HepG2 (cell line): Measurements from ENCODE around the gene MAP10.

Experiments used
- PLRG1 ChIP-seq: fragments of 450-650 bp; conservative IDR thresholded peaks from 2 replicates; pipeline ENCODE4 v1.6.1; 2016
- POLR2AphosphoS5 ChIP-seq: IDR thresholded peaks from 2 replicates; pipeline ENCODE4 v1.6.1; 2012; ENCODE audit warnings: low read depth, low read length
- PTBP1 ChIP-seq: fragments of 200-400 bp; formaldehyde crosslinking; IDR thresholded peaks from 2 replicates; pipeline ENCODE4 v1.6.1; 2018; ENCODE audit warnings: low read length, low read depth; ENCODE audit not compliant: poor library complexity, severe bottlenecking
- ZNF121 ChIP-seq: sonication (generic); formaldehyde crosslinking; IDR thresholded peaks from 2 replicates; pipeline ENCODE4 v1.5.0; 2020; ENCODE audit warnings: mild to moderate bottlenecking, missing genetic modification reagents
- TF ChIP-seq, protein P1 (sequence below): sonication (generic); formaldehyde crosslinking; IDR thresholded peaks from 2 replicates; pipeline ENCODE4 v1.8.0; 2022; ENCODE audit warnings: mild to moderate bottlenecking, missing genetic modification reagents, moderate library complexity
- TF ChIP-seq, protein P2 (sequence below): sonication (generic); formaldehyde crosslinking; IDR thresholded peaks from 2 replicates; pipeline ENCODE4 v1.4.0; 2020; ENCODE audit warnings: low read depth, mild to moderate bottlenecking, missing genetic modification reagents
- TF ChIP-seq, protein P3 (sequence below): sonication (generic); formaldehyde crosslinking; IDR thresholded peaks from 2 replicates; pipeline ENCODE4 v1.5.0; 2020; ENCODE audit warnings: mild to moderate bottlenecking, missing genetic modification reagents, moderate library complexity
- TF ChIP-seq, protein P4 (sequence below): sonication (generic); formaldehyde crosslinking; IDR thresholded peaks from 2 replicates; pipeline ENCODE4 v1.4.0; 2020; ENCODE audit warnings: missing genetic modification reagents, borderline replicate concordance
- TF ChIP-seq, protein P5 (sequence below): sonication (generic); formaldehyde crosslinking; IDR thresholded peaks from 2 replicates; pipeline ENCODE4 v1.4.0; 2020; ENCODE audit warnings: missing genetic modification reagents

DNA sequence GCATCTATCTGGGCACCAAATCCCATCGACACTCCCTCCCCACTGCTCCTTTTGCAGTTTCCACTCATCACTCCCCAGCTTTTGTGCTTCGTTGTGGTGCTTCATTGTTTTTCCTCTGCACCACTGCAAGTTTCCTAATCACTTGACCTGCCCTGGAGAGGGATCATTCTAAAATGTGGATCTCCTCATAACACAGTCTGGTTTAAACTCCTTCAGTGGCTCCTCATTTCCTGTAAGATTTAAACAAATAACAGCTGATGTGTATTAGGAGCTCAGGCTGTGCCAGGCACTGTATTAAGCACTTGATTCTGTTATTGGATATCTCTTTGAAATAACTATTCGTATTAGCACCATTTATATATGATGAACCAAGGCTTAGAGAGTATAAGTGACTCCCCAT is 51.3 kb downstream of the MAP10 start:
- TF ChIP-seq PLRG1, result no peak
- TF ChIP-seq, protein P1, sequence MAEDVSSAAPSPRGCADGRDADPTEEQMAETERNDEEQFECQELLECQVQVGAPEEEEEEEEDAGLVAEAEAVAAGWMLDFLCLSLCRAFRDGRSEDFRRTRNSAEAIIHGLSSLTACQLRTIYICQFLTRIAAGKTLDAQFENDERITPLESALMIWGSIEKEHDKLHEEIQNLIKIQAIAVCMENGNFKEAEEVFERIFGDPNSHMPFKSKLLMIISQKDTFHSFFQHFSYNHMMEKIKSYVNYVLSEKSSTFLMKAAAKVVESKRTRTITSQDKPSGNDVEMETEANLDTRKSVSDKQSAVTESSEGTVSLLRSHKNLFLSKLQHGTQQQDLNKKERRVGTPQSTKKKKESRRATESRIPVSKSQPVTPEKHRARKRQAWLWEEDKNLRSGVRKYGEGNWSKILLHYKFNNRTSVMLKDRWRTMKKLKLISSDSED (CRISPR knock-in tag), result no peak
- no peak for TF ChIP-seq ZNF121 (CRISPR knock-in tag)
- TF ChIP-seq POLR2AphosphoS5, result no peak
- TF ChIP-seq, protein P2, sequence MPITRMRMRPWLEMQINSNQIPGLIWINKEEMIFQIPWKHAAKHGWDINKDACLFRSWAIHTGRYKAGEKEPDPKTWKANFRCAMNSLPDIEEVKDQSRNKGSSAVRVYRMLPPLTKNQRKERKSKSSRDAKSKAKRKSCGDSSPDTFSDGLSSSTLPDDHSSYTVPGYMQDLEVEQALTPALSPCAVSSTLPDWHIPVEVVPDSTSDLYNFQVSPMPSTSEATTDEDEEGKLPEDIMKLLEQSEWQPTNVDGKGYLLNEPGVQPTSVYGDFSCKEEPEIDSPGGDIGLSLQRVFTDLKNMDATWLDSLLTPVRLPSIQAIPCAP (CRISPR knock-in tag), result no peak
- TF ChIP-seq, protein P3, sequence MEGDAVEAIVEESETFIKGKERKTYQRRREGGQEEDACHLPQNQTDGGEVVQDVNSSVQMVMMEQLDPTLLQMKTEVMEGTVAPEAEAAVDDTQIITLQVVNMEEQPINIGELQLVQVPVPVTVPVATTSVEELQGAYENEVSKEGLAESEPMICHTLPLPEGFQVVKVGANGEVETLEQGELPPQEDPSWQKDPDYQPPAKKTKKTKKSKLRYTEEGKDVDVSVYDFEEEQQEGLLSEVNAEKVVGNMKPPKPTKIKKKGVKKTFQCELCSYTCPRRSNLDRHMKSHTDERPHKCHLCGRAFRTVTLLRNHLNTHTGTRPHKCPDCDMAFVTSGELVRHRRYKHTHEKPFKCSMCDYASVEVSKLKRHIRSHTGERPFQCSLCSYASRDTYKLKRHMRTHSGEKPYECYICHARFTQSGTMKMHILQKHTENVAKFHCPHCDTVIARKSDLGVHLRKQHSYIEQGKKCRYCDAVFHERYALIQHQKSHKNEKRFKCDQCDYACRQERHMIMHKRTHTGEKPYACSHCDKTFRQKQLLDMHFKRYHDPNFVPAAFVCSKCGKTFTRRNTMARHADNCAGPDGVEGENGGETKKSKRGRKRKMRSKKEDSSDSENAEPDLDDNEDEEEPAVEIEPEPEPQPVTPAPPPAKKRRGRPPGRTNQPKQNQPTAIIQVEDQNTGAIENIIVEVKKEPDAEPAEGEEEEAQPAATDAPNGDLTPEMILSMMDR (CRISPR knock-in tag), result no peak
- TF ChIP-seq, protein P4, sequence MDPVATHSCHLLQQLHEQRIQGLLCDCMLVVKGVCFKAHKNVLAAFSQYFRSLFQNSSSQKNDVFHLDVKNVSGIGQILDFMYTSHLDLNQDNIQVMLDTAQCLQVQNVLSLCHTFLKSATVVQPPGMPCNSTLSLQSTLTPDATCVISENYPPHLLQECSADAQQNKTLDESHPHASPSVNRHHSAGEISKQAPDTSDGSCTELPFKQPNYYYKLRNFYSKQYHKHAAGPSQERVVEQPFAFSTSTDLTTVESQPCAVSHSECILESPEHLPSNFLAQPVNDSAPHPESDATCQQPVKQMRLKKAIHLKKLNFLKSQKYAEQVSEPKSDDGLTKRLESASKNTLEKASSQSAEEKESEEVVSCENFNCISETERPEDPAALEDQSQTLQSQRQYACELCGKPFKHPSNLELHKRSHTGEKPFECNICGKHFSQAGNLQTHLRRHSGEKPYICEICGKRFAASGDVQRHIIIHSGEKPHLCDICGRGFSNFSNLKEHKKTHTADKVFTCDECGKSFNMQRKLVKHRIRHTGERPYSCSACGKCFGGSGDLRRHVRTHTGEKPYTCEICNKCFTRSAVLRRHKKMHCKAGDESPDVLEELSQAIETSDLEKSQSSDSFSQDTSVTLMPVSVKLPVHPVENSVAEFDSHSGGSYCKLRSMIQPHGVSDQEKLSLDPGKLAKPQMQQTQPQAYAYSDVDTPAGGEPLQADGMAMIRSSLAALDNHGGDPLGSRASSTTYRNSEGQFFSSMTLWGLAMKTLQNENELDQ (CRISPR knock-in tag), result no peak
- TF ChIP-seq, protein P5, sequence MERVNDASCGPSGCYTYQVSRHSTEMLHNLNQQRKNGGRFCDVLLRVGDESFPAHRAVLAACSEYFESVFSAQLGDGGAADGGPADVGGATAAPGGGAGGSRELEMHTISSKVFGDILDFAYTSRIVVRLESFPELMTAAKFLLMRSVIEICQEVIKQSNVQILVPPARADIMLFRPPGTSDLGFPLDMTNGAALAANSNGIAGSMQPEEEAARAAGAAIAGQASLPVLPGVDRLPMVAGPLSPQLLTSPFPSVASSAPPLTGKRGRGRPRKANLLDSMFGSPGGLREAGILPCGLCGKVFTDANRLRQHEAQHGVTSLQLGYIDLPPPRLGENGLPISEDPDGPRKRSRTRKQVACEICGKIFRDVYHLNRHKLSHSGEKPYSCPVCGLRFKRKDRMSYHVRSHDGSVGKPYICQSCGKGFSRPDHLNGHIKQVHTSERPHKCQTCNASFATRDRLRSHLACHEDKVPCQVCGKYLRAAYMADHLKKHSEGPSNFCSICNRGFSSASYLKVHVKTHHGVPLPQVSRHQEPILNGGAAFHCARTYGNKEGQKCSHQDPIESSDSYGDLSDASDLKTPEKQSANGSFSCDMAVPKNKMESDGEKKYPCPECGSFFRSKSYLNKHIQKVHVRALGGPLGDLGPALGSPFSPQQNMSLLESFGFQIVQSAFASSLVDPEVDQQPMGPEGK (CRISPR knock-in tag), result no peak
- TF ChIP-seq PTBP1, result no peak
